HG02642 (cell line): ENCODE results near the gene PFKM.
"Not testable (repeated sequence)": the region's sequence is repeated elsewhere in the genome, so short reads cannot be mapped to it uniquely, and the experiment has no call there.

Experiments used
- ATAC-seq: cut with Tn5 transposase; IDR thresholded peaks from one replicate; pipeline ENCODE4 v1.9.1; 2021; ENCODE audit warnings: mild to moderate bottlenecking; ENCODE audit not compliant: unreplicated experiment, poor library complexity

The PFKM gene

DNA sequence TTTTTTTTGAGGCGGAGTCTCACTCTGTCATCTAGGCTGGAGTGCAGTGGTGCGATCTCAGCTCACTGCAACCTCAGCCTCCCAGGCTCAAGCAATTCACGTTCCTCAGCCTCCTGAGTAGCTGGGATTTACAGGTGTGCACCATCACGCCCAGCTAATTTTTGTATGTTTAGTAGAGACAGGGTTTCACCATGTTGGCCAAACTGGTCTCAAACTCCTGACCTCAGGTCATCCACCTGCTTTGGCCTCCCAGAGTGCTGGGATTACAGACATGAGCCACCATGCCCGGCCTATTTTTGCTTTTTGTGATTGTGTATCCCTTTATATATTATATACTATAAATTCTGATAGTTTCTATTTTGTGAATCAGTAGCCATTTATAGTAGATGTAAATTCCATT, 36.6 kb downstream of the PFKM start:
- ATAC-seq, result not testable (repeated sequence)

DNA sequence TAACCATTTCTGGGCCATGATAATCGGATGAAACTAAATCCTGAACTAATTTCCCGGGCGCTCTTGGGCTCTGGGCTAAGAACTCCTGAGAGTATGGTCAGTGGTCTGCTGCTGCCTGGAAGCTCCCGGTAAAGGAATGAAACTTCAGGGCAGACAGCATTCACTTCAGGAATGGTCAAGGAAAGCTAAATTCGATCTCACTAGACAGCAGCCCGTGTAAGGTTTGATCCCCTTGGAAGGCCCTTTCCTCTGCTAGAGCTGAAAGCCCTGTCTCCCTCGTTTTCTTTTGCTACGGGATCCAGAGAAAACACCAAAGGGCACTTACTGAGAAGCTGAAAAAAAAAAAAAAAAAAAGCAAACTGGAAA, 37.5 kb downstream of the PFKM start:
- no peak for ATAC-seq

DNA sequence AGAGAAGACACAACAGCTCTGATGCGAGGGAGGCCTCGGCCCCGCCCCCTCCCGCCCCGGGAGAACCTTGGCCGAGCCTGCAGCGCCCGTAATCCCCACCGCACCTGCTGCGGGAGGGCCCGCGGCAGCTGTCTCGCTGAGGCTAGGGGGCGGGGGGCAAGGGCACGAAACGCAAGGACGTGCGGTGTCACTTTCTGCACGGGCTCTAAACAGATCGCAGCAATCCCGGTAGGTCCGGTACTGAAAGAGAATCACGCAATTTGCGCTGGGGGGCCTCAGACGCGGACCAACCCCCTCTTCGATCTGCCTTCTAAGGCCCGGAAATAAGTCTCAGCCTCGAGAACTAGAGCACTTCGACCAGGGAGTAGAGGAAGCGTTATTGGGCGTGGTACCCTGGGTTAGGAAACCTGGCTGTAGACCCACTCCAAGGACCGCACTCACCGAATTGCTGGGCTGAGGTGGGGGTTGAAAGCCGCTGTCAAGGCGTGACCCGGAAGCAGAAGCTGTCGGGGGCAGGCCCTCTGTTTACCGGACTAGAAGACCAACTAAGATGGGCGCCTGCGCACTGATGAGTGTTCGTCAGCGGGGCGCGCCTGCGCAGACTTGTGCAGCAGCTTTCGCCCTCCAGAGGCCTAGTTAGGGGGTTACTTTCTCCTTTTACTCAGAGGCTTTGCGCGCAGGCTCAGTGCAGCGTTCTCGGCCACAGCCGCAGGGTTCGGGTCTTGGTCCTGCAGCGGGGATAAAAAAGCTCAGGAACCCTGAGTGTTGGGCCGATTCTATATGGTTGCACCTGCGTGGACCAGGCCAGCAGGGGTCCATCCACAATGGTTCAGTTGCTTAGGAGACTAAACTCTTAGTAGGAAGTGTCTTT, 38.1 kb downstream of the PFKM start, which contains the start of gene ASB8:
Gene ASB8 (minus strand): TSS at position 498 of the 871 bp plus-strand sequence. CDS start 4,019 bp downstream, outside the sequence.
- ATAC-seq, result peak; percentile 93

DNA sequence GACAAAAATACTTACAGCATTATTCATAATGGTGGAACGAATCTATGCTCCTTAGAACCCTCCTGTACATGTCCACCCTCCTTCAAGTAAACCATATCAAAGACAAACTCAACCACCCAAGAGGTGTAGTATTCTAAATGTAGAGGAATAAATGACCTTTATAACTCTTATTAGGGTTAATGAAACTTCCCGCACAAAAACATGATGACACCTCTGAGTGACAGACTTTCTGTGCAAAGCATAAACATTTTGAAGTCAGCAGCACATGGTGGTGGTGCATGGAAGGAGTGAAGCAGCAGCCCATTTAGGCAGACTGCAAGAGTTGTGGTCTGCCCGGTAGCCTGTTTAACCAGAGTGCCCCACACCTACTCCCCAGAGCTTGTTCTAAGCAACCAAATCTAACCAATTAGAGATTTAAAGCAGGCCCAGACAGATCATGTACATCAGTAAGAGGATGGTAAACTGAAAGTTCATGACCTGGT, 38.8 kb downstream of the PFKM start:
- no peak for ATAC-seq

DNA sequence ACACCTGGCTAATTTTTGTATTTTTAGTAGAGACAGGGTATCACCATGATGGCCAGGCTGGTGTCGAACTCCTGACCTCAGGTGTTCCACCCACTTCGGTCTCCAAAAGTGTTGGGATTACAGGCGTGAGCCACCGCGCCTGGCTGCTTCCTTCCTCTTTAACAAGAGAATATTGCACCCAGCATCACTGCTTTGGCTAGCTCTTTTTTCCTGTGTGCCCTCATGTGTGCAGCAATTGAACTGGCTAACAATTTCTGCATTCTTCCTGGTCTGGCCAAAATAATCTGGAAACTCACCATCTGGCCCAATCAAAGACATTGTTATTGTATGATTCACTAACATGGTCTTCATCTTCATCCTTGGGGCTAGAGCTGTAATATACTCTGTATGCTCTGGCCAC, 40.9 kb downstream of the PFKM start:
- ATAC-seq, result no peak

DNA sequence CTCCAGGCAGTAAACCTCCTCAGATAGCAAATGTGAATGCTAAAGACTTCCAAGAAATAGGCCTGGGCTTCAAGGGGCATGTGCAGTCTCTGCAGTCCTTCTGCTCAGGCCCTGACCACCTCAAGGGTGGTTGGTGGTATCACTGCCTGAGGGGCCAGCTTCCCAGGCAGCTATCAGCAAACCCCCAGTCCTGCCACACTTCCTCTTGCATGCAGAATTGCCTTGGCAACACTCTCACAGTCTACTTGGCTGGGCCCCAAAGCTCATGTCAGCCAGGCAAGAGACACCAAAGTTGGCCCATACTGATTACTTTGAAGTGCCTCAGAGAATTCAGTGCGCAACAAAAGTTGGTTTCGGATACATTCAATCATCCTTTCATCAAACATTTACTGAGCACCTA, 41.6 kb downstream of the PFKM start:
- no peak for ATAC-seq

DNA sequence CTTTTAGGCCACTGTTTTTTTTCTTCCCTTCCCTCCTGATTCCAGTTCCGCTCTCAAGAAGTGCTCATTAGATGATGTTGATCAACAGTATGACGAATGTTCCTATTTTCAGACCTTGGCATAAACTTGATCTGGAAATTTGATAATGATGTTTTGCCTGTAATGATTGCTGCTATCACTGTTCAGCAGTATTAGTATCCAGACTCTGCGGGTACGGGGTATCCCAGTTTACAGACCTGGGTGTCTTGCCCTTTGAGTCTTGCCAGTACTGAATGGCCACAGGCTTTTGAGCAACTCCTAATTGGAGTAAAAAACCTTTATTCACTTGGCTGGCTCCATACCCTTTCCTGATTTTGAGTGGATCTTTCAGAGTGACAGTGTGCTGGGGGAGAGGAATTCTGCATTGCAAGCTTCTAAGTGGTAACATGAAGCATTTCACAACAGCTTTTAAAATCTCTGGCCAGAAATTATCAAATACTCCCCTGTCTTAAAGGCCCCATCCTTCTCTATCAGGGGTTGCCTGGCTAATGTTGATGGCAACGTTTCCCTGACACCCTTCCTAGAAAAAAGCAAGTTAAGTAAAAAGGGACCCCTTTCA, 44.1 kb downstream of the PFKM start:
- no peak for ATAC-seq

DNA sequence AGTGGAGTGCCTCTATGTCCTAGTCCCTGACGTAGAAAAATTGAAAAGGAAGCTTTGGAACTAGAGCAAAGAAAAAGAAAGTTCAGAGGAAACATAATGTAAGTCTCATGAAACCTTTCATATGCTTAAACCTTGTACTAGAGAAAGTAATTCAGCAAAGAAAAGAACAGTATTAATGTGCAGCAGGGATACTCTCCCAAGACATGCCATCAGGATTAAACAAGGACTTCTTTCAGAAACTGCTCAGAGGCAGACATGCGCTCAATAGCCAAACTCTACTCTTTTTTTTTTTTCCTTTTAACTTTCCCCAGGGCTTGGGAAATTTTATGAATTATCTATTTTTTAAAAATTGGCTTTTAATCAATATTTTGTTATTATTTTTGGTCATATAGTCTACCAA, 45.3 kb downstream of the PFKM start:
- no peak for ATAC-seq

DNA sequence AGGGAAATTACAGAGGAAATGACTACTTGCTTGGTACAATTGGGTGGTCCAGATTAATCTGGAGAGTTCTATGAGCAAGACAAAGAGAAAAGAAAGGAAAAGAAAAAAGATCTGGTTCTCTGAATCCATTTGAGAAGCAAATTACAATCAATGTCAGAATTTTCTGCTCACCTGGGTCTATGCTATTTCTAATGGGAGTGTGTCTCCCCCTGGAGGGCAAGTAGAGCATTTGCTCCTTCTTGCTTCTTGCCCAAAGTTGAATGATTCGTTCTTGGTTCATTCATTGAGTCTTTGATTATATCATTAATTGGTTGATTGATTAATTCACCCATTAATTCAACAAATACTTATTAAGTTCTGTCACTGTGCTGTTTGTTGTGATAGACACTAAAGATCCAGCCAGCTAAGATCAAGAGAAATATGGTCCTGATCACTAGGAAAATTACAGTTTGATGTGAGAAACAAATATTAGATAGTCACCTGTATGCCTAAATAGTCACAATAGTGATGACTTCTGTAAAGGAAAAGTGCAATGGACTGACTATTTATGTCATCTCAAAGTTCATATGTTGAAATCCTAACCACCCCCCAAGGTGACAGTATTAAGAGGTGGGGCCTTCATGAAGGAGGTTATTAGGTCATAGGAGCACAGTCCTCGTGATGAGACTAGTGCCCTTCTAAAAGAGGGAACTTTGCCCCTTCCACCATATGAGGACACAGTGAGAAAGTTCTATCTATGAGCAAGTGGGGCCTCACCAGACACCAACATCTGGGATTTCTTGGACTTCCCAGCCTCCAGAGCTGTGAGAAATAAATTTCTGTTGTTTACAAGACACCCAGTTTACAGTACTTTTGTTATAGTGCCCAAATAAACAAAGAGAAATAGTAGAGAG, 46.2 kb downstream of the PFKM start:
- ATAC-seq, result peak; percentile 51

DNA sequence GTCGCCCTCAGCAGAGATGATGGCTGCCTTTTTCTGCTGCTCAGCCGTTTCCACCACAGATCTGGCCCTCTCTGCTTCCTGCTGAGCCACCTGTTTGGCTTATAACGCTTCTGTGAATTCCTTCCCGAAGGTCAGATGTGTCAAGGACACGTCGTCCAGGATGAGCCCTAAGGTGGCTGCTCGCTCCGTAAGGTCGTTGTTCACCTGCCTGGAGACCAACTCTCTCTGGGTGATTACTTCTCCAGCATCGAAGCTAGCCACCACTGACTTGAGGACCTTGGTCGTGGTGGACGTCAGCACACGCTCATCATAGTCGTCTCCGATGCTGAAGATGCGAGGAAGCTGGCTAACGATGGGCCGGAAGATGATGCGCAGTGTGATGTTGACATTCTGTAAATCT, 49.8 kb downstream of the PFKM start:
- ATAC-seq, result no peak

DNA sequence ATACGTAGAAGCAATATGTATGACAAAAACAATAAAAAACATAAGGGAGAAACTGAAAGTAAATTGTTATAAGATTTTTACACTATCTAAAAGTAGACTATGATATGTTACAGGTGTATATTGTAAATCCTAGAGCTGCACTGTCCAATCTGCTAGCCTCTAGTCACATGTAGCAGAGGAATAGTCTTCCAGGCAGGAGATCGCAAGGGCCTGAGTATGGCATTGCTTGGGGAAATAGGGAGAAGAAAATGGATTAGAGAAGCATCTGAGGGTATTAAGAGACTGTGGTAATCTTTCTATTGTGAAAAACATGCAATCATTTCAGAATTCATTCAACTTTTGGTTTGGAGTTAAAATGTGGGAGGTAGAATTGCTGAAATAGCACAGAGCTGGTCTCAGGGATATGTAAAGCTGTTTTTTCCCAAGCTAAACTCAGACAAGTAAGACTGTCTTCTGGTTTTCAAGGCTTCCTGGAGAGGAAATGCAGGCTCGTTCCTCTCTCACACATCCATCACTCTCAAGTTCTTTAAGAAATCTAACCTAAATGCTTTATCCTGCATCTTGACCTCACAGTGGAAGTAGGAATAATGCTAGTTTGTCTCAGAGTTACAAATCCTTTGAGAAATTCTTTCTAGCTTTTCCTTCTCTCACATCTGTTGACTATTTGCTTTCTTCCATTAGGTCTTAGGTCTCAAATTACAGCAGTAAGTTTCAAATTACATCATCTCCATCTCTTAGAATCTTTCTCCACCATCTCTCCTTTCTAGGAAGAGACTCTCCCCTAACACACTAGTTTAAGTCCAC, 56.7 kb downstream of the PFKM start:
- no peak for ATAC-seq

DNA sequence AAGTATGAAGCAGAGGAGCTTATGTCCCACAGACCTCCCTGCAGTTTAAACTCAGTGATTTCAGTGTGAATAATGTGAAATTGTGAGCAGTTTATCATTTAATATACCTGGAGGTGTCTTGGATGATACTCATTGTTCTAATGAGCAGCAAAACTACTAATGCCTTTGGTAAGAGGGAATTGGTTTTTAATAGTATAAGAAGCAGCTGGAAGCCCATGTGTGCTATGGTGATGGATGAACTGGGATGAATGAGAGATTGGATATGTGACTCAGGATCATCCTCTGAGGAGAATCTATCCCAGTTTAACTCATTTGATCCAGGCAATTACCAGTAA, 57.2 kb downstream of the PFKM start:
- ATAC-seq, result no peak

DNA sequence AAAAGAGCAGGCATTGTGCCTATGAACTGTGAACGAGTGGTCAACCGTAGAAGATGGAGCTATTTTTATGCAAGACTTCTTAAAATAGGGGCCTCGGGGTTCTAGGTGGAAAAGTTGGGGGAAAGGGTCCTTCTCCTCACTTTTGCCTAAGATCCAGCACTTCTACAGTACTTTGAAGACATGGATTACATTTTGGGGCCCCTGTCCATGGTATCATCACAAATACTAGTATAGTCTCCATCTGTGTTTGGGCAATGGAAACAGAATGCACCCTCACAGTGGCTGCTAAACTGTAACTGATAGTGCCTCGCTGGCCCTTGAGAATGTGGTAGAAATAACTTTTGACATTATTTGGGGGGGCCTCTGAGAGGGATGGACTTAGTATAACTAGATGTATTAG, 58.8 kb downstream of the PFKM start:
- ATAC-seq, result no peak

DNA sequence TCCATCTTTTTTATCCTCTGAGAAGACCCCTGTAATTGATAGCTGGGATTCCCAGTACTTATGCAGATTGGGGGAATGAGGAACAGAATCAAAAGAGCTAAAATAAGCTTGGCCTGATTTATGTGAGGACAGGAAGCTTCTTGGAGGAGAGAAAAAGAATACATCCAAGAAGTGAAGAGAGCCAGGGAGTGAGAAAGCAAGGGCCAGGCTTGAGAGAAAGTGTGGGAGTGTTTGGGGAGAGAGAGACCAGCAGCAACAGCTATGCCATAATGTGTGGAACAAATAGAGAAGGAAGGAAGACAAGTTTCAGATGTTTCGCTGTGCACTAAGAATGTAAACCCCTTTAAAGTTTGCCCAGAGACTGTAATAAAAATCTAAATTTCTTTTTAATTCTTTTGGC, 60.3 kb downstream of the PFKM start:
- ATAC-seq, result no peak

DNA sequence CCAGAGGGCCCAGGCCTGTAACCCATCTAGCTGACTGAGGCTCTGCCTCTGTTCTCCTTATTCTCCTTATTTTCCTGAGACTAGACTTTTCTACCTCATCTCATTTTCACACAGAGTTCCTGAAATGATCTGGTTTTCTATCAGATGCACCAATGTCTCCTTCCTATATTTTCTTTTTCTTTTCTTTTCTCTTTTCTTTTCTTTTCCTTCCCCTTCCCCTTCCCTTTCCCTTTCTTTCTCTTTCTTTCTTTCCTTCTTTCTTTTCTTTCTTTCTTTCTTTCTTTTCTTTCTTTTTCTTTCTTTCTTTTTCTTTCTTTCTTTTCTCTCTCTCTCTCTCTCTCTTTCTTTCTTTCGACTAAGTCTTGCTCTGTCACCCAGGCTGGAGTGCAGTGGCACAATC, 61.3 kb downstream of the PFKM start:
- ATAC-seq, result no peak

DNA sequence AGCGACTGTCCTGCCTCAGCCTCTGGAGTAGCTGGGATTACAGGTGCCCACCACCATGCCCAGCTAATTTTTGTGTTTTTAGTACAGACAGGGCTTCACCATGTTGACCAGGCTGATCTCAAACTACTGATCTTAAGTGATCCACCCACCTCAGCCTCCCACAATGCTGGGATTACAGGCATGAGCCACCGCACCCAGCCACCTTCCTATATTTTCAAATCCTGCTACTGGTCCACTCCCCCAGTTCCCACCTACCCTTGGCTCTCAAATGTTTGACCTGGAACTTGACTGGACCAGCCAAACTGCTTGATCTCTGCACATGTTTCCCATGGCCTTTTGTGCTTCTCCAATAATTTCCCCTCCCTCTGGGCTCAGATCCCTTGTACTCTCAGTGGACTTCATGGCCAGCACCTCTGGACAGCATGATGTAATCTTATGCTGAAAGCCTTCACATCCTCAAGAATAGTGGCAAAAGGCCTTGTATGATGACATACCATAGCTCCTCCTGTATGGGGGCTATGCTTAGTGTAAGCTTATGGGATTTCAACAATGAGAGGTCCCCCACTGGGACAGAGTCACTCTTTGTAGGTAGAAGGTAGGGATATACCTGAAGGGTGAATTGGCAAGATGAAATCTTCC, 61.8 kb downstream of the PFKM start:
- ATAC-seq, result no peak

DNA sequence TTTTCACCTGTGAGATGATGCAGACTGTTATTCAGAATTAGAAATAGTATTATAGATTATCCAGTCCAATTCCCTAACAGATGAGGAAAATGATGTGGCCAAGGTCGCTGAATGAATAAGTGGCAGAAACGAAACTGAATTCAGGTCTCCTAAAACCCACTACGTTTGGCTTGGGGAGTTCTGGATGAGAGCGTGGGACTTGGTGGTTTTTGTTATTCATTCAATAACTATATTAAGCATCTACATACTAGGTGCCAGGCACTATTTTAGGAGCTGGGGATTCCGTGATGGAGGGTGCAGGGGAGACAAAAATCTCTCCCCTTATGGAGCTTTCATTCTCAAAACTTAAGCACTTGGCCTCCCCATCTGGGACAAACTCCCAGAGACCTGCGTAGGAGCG, 63.5 kb downstream of the PFKM start:
- ATAC-seq, result peak; percentile 4

DNA sequence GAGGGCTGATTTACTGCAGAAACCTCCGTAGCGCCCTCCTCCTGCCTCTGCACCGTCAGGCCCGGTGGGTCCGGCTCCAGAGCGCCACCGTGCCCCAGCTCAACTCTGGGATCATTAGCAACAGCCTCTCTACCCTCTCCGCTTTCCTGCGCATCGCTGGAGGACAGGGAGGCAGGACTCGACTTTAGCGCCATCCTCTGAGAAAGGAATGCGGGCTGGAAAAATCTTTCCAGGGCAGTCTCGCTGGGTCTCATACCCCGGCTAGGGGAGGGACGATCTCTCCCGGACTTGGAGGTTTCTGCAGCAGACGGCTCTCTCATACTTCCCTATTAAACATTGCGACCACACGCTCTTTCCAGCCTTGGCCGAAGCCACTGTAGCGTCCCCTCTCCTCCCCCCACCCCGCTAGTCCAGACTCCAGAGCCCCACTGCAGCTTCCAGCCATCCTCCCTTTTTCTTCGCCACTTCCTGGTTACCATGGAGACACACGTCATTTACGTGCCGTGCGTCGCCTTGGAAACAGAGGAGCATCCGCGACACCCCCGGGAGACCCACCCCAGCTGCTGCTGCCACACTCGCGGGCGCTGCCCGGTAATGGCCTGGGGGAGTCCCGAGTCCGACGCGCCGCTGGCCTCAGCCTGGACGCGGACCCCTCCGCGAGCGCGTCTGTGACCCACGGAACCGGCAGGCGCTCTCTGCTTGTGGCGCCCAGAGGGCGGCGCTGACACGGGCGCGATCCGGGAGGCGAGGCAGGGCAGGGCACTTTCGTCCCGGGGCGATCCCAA, 64.1 kb downstream of the PFKM start, which contains the start of gene CCDC184:
Gene CCDC184 (plus strand): TSS at position 554 of the 785 bp plus-strand sequence. CDS start 479 bp downstream, outside the sequence.
- peak; percentile 75 for ATAC-seq
